ENCODE data around the gene ABCD4. TPM values are rescaled to one million over a fixed set of nuclear protein-coding genes. Genes with fewer than 3 reads are reported as not detected.

Gene ABCD4
- total RNA-seq, 4 donors from 2014 or later: 20.0 to 45.4 (median 33.0) TPM

DNA sequence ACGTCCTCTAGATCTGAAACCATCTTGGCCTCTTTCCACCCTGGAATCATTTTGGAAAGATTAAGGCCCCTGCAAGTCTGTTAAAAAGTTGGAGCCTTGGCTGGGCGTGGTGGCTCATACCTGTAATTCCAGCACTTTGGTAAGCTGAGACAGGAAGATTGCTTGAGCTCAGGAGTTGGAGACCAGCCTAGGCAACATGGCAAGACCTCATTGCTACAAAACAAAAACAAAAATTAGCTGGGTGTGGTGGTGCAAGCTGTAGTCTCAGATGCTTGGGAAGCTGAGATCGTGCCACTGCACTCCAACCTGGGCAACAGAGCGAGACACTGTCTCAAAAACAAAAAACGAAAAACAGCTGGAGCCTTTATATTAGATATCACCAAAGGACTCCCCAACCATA, 10.9 kb upstream of the ABCD4 start:
- Histone ChIP-seq H3K36me3 (no peaks in the 10 kb centered on the region), H3K27ac (no peak overlapping the region), H3K9me3 (no peaks in the 10 kb centered on the region), H3K4me3 (no peak overlapping the region), H3K4me1 (no peaks in the 10 kb centered on the region), H3K27me3 (no peaks in the 10 kb centered on the region)
- ATAC-seq: no peak
- no peak for TF ChIP-seq POLR2AphosphoS5 (IDR thresholded peaks at IDR 0.05)
- no peak for TF ChIP-seq POLR2A (IDR thresholded peaks at IDR 0.05)
- TF ChIP-seq, protein P1, sequence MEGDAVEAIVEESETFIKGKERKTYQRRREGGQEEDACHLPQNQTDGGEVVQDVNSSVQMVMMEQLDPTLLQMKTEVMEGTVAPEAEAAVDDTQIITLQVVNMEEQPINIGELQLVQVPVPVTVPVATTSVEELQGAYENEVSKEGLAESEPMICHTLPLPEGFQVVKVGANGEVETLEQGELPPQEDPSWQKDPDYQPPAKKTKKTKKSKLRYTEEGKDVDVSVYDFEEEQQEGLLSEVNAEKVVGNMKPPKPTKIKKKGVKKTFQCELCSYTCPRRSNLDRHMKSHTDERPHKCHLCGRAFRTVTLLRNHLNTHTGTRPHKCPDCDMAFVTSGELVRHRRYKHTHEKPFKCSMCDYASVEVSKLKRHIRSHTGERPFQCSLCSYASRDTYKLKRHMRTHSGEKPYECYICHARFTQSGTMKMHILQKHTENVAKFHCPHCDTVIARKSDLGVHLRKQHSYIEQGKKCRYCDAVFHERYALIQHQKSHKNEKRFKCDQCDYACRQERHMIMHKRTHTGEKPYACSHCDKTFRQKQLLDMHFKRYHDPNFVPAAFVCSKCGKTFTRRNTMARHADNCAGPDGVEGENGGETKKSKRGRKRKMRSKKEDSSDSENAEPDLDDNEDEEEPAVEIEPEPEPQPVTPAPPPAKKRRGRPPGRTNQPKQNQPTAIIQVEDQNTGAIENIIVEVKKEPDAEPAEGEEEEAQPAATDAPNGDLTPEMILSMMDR (IDR thresholded peaks at IDR 0.05): no peak
- no peak for TF ChIP-seq EP300 (IDR thresholded peaks at IDR 0.05)
- 49 to 76% methylated on average over 2 to 4 of the region's 5 CpGs for WGBS, 2 donors (ENCODE audit: low coverage in 1 of 2)

DNA sequence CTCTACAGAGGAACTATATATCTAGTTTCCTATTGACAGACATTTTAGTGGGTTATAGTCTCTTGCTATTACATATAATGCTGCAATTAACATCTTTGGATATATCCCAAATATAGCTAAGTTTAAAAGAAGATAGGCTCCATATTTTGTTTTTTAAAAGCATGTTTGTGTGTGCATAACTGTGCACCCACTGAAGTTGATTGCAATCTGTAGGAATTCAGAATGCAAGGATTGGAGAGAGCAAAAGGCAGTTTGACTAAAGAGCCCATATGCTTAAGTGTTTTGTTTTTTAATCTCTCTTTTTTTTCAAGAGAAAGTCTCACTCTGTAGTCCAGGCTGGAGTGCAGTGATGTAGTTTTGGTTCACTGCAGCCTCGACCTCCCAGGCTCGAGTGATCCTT, 9.4 kb upstream of the ABCD4 start:
- 75% methylated on average over 2 of the region's 2 CpGs; no CpG with 5 or more reads in 1 of the 2 donors for WGBS, 2 donors (ENCODE audit: low coverage in 1 of 2)
- Histone ChIP-seq H3K4me1 (no peaks in the 10 kb centered on the region), H3K27ac (no peak overlapping the region)

DNA sequence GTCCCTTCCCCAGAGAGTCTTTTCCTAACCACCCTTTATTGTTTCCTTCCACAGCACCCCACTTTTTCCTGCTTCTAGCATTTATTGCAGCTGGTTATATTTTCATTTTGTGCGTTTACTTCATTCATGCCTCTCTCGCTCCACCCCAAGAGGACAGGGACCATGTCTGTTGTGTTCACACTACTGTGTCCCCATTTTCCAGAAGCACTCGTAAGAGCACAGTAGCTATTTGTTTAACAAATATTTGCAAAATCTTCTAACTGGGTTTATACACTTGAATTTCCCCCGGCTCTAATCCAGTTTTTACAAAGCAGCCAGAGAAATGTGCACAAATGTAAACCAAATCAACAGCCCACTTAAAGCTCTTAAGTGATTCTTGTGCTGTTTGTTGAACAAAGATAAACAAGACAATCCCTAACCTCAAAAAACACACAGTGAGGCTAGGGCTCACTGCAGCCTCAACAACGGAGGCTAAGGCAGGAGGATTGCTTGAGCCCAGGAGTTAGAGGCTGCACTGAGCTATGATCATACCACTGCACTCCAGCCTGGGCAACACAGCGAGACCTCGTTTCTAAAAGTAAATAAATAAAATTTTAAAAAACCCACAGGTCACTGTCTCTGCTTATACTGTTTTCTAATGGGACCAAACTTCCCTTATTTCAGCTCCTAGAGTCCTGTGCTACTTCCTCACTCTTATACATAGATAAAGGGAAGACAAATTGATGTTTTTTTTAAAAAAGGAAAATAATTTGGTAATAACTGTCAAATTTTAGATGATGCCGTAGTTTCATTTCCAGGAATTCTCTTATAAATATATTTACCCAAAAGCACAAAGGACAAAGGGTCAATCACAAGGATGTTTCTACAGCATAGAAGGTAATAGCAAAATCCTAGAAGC, 6.6 kb upstream of the ABCD4 start:
- H3K27ac ChIP-seq: no peak overlapping the region
- WGBS, 2 donors (ENCODE audit: low coverage in 1 of 2): 66 to 67% methylated on average over 7 to 8 of the region's 8 CpGs
- no peaks in the 10 kb centered on the region for H3K4me1 ChIP-seq
- TF ChIP-seq EP300 (IDR thresholded peaks at IDR 0.05) (no peak), POLR2AphosphoS5 (IDR thresholded peaks at IDR 0.05) (no peak), POLR2A (IDR thresholded peaks at IDR 0.05) (no peak)
- TF ChIP-seq, protein P1 (IDR thresholded peaks at IDR 0.05): no peak
- H3K4me3 ChIP-seq: no peak overlapping the region
- no peaks in the 10 kb centered on the region for H3K9me3 ChIP-seq
- no peaks in the 10 kb centered on the region for H3K36me3 ChIP-seq
- no peaks in the 10 kb centered on the region for H3K27me3 ChIP-seq
- no peak for ATAC-seq

More for the DNA sequence above, 9.4 kb upstream of the ABCD4 start:
- Histone ChIP-seq H3K36me3 (no peaks in the 10 kb centered on the region), H3K9me3 (no peaks in the 10 kb centered on the region), H3K27me3 (no peaks in the 10 kb centered on the region), H3K4me3 (no peak overlapping the region)
- ATAC-seq: no peak
- no peak for TF ChIP-seq POLR2A (IDR thresholded peaks at IDR 0.05)
- TF ChIP-seq EP300 (IDR thresholded peaks at IDR 0.05): no peak
- TF ChIP-seq, protein P1 (IDR thresholded peaks at IDR 0.05): no peak
- no peak for TF ChIP-seq POLR2AphosphoS5 (IDR thresholded peaks at IDR 0.05)

DNA sequence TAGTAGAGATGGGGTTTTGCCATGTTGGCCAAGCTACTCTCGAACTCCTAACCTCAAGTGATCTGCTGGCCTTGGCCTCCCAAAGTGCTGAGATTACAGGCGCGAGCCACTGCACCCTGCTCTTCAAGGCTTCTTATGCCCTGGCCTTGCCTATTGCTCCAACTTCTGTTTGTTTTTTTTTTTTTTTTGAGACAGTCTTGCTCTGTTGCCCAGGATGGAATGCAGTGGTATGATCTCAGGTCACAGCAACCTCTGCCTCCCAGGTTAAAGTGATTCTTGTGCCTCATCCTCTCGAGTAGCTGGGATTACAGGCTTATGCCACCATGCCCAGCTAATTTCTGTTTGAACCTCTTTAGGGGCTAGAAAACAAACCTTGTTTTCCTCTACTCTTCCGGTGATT, 6.0 kb upstream of the ABCD4 start:
- H3K4me3 ChIP-seq: no peak overlapping the region
- H3K36me3 ChIP-seq: no peaks in the 10 kb centered on the region
- no peaks in the 10 kb centered on the region for H3K27me3 ChIP-seq
- no peaks in the 10 kb centered on the region for H3K4me1 ChIP-seq
- ATAC-seq: no peak
- H3K9me3 ChIP-seq: no peaks in the 10 kb centered on the region
- no peak overlapping the region for H3K27ac ChIP-seq
- TF ChIP-seq POLR2AphosphoS5 (IDR thresholded peaks at IDR 0.05) (no peak), POLR2A (IDR thresholded peaks at IDR 0.05) (no peak), EP300 (IDR thresholded peaks at IDR 0.05) (no peak)
- TF ChIP-seq, protein P1 (IDR thresholded peaks at IDR 0.05): no peak
- WGBS, 2 donors (ENCODE audit: low coverage in 1 of 2): 85 to 90% methylated on average over 4 to 5 of the region's 5 CpGs

All from gastroesophageal sphincter (tissue), 4 donors.